NCI-H2196 treated with DMSO at 0.1 percent for 48 hours (cell line): ENCODE measurements around the gene TTC5.
"Not testable (repeated sequence)": the region's sequence is repeated elsewhere in the genome, so short reads cannot be mapped to it uniquely, and the experiment has no call there.

Experiments
- DNase-seq: peaks from one replicate; lab custom pipeline; 2025; ENCODE audit not compliant: unreplicated experiment; lab: John Stamatoyannopoulos, UW

Gene TTC5

GRCh38 chr14:20305265-20306078 is at the start of gene TTC5:
TSS of gene TTC5 (minus strand) at chr14:20305951. CDS start at chr14:20305937, 14 bp downstream.
- peak; percentile 59 for DNase-seq

- no peak for DNase-seq
Measured at GRCh38 chr14:20350860-20351259, 45.1 kb upstream of the TTC5 start.

- DNase-seq: no peak
Measured at GRCh38 chr14:20350282-20350681, 44.5 kb upstream of the TTC5 start.

GRCh38 chr14:20347747-20348146 is 42.0 kb upstream of the TTC5 start:
- DNase-seq: no peak

GRCh38 chr14:20346713-20347112 is 41.0 kb upstream of the TTC5 start:
- DNase-seq: no peak

GRCh38 chr14:20345366-20345765 is 39.6 kb upstream of the TTC5 start:
- no peak for DNase-seq

- no peak for DNase-seq
Measured at GRCh38 chr14:20343862-20344220, 38.1 kb upstream of the TTC5 start.

GRCh38 chr14:20343092-20343861 is 37.5 kb upstream of the TTC5 start, which contains the start of gene PARP2:
TSS of gene PARP2 (plus strand) at chr14:20343635. CDS start at chr14:20343642, 7 bp downstream.
- DNase-seq: peak; percentile 99

GRCh38 chr14:20341646-20342045 is 35.9 kb upstream of the TTC5 start:
- DNase-seq: no peak

- not testable (repeated sequence) for DNase-seq
Measured at GRCh38 chr14:20341032-20341431, 35.3 kb upstream of the TTC5 start.

- no peak for DNase-seq
Measured at GRCh38 chr14:20334017-20334416, 28.3 kb upstream of the TTC5 start.

- no peak for DNase-seq
Measured at GRCh38 chr14:20333494-20333841, 27.7 kb upstream of the TTC5 start.

GRCh38 chr14:20332788-20333493 is 27.2 kb upstream of the TTC5 start, which contains the start of gene CCNB1IP1:
TSS of gene CCNB1IP1 (minus strand) at chr14:20333279. CDS start at chr14:20316523, 16,756 bp downstream.
- peak; percentile 86 for DNase-seq

- no peak for DNase-seq
Measured at GRCh38 chr14:20332431-20332787, 26.7 kb upstream of the TTC5 start.

- no peak for DNase-seq
Measured at GRCh38 chr14:20331053-20331613, 25.4 kb upstream of the TTC5 start.

GRCh38 chr14:20329355-20329754 is 23.6 kb upstream of the TTC5 start:
- no peak for DNase-seq

- DNase-seq: no peak
Measured at GRCh38 chr14:20328705-20329104, 23.0 kb upstream of the TTC5 start.

GRCh38 chr14:20327005-20327869 is 21.5 kb upstream of the TTC5 start:
- DNase-seq: peak; percentile 30

GRCh38 chr14:20317720-20318119 is 12.0 kb upstream of the TTC5 start:
- no peak for DNase-seq

GRCh38 chr14:20314026-20314425 is 8.3 kb upstream of the TTC5 start:
- DNase-seq: no peak
